ENCODE results near the gene ARSK. TPM values are rescaled to one million over a fixed set of nuclear protein-coding genes. Genes with fewer than 3 reads are reported as not detected.
A peak's percentile ranks its signal among the peaks of the same experiment; 100 is the strongest.

Gene ARSK
- 1 to 10 TPM; 4.5 to 4.6 TPM for total RNA-seq

- no peaks in the 10 kb centered on the region for H3K9me3 Mint-ChIP-seq
- POLR2A ChIA-PET, result interaction anchor here (0.6 to 1.6 kb wide), 4 partner anchors 9 to 92 kb away, joined by 3 to 5 read pairs (median 4); partner anchors contain the start of gene RFESD
- DNase-seq, result peak; percentile 95
- CTCF ChIA-PET, result interaction anchor here (0.5 to 1.0 kb wide), 4 partner anchors 13 to 258 kb away, joined by 3 to 5 read pairs (median 5); partner anchors contain the start of gene RFESD
- peaks cover 14% of the 10 kb centered on the region for H3K36me3 Mint-ChIP-seq
- H3K27me3 Mint-ChIP-seq, result no peaks in the 10 kb centered on the region
- peaks cover 42% of the 10 kb centered on the region for H3K4me1 Mint-ChIP-seq (ENCODE audit: low read depth)
- intact Hi-C loops (cut with micrococcal nuclease), result loop anchor here (1.0 to 10.0 kb wide), 9 partner anchors 36 to 1628 kb away; partner anchors contain the start of genes CAST, GLRX, GPR150 and RFESD
- peak within 1 kb of the TSS; percentile 89 for H3K4me3 Mint-ChIP-seq
- H3K27ac Mint-ChIP-seq, result peak within 1 kb of the TSS; percentile 92
Observed at GRCh38 chr5:95554647-95555548, at the start of gene ARSK, which contains the start of gene SKIC3. TSS of gene ARSK (plus strand) at chr5:95555101. CDS start at chr5:95555279, 178 bp downstream. TSS of gene SKIC3 (minus strand) at chr5:95554977. CDS start at chr5:95547150, 7,827 bp downstream.

- intact Hi-C loops (cut with micrococcal nuclease), result no loop called here
- H3K27ac Mint-ChIP-seq, result no peak overlapping the region
- no peaks in the 10 kb centered on the region for H3K9me3 Mint-ChIP-seq
- H3K4me1 Mint-ChIP-seq (ENCODE audit: low read depth), result no peaks in the 10 kb centered on the region
- no peak overlapping the region for H3K4me3 Mint-ChIP-seq
- CTCF ChIA-PET, result no interaction called here
- no peak for DNase-seq
- peaks cover 38% of the 10 kb centered on the region for H3K36me3 Mint-ChIP-seq
- H3K27me3 Mint-ChIP-seq, result no peaks in the 10 kb centered on the region
- POLR2A ChIA-PET, result no interaction called here
Observed at GRCh38 chr5:95508550-95508949, 46.4 kb upstream of the ARSK start.

- Mint-ChIP-seq H3K27ac (no peak overlapping the region), H3K36me3 (peaks cover 49% of the 10 kb centered on the region), H3K9me3 (no peaks in the 10 kb centered on the region), H3K27me3 (no peaks in the 10 kb centered on the region), H3K4me3 (no peak overlapping the region), H3K4me1 (ENCODE audit: low read depth) (no peaks in the 10 kb centered on the region)
- ChIA-PET CTCF (no interaction called here), POLR2A (no interaction called here)
- intact Hi-C loops (cut with micrococcal nuclease), result no loop called here
- DNase-seq, result no peak
Observed at GRCh38 chr5:95511606-95512005, 43.3 kb upstream of the ARSK start.

- Mint-ChIP-seq H3K27me3 (no peaks in the 10 kb centered on the region), H3K27ac (no peak overlapping the region), H3K4me1 (ENCODE audit: low read depth) (no peaks in the 10 kb centered on the region), H3K9me3 (no peaks in the 10 kb centered on the region), H3K36me3 (peaks cover 43% of the 10 kb centered on the region), H3K4me3 (no peak overlapping the region)
- intact Hi-C loops (cut with micrococcal nuclease), result no loop called here
- ChIA-PET CTCF (no interaction called here), POLR2A (no interaction called here)
- no peak for DNase-seq
Observed at GRCh38 chr5:95518417-95518816, 36.5 kb upstream of the ARSK start.

GRCh38 chr5:95519151-95519550 is 35.8 kb upstream of the ARSK start:
- CTCF ChIA-PET, result no interaction called here
- intact Hi-C loops (cut with micrococcal nuclease), result no loop called here
- Mint-ChIP-seq H3K27me3 (no peaks in the 10 kb centered on the region), H3K4me3 (no peak overlapping the region), H3K4me1 (ENCODE audit: low read depth) (no peaks in the 10 kb centered on the region), H3K36me3 (peaks cover 41% of the 10 kb centered on the region), H3K27ac (no peak overlapping the region), H3K9me3 (no peaks in the 10 kb centered on the region)
- no peak for DNase-seq
- POLR2A ChIA-PET, result no interaction called here

- H3K27me3 Mint-ChIP-seq, result no peaks in the 10 kb centered on the region
- ChIA-PET CTCF (no interaction called here), POLR2A (no interaction called here)
- no peaks in the 10 kb centered on the region for H3K9me3 Mint-ChIP-seq
- no peak overlapping the region for H3K4me3 Mint-ChIP-seq
- intact Hi-C loops (cut with micrococcal nuclease), result no loop called here
- H3K4me1 Mint-ChIP-seq (ENCODE audit: low read depth), result no peaks in the 10 kb centered on the region
- DNase-seq, result no peak
- no peak overlapping the region for H3K27ac Mint-ChIP-seq
- peaks cover 41% of the 10 kb centered on the region for H3K36me3 Mint-ChIP-seq
Observed at GRCh38 chr5:95519681-95520080, 35.2 kb upstream of the ARSK start.

GRCh38 chr5:95520206-95520605 is 34.7 kb upstream of the ARSK start:
- Mint-ChIP-seq H3K27me3 (no peaks in the 10 kb centered on the region), H3K9me3 (no peaks in the 10 kb centered on the region), H3K36me3 (peaks cover 38% of the 10 kb centered on the region), H3K4me3 (no peak overlapping the region), H3K4me1 (ENCODE audit: low read depth) (no peaks in the 10 kb centered on the region), H3K27ac (no peak overlapping the region)
- intact Hi-C loops (cut with micrococcal nuclease), result no loop called here
- no peak for DNase-seq
- ChIA-PET POLR2A (no interaction called here), CTCF (no interaction called here)

- Mint-ChIP-seq H3K27me3 (no peaks in the 10 kb centered on the region), H3K4me1 (ENCODE audit: low read depth) (no peaks in the 10 kb centered on the region), H3K4me3 (no peak overlapping the region), H3K9me3 (no peaks in the 10 kb centered on the region), H3K27ac (no peak overlapping the region), H3K36me3 (peaks cover 42% of the 10 kb centered on the region)
- intact Hi-C loops (cut with micrococcal nuclease), result no loop called here
- ChIA-PET POLR2A (no interaction called here), CTCF (no interaction called here)
- DNase-seq, result no peak
Observed at GRCh38 chr5:95524423-95524822, 30.5 kb upstream of the ARSK start.

- Mint-ChIP-seq H3K36me3 (peaks cover 35% of the 10 kb centered on the region), H3K27ac (no peak overlapping the region), H3K9me3 (no peaks in the 10 kb centered on the region), H3K4me1 (ENCODE audit: low read depth) (no peaks in the 10 kb centered on the region), H3K27me3 (no peaks in the 10 kb centered on the region), H3K4me3 (no peak overlapping the region)
- DNase-seq, result no peak
- ChIA-PET POLR2A (no interaction called here), CTCF (no interaction called here)
- intact Hi-C loops (cut with micrococcal nuclease), result no loop called here
Observed at GRCh38 chr5:95526871-95527270, 28.0 kb upstream of the ARSK start.

GRCh38 chr5:95528565-95528964 is 26.3 kb upstream of the ARSK start:
- no peak overlapping the region for H3K27ac Mint-ChIP-seq
- ChIA-PET CTCF (no interaction called here), POLR2A (no interaction called here)
- no peaks in the 10 kb centered on the region for H3K27me3 Mint-ChIP-seq
- intact Hi-C loops (cut with micrococcal nuclease), result no loop called here
- H3K4me3 Mint-ChIP-seq, result no peak overlapping the region
- peaks cover 6% of the 10 kb centered on the region for H3K4me1 Mint-ChIP-seq (ENCODE audit: low read depth)
- no peak for DNase-seq
- peaks cover 34% of the 10 kb centered on the region for H3K36me3 Mint-ChIP-seq
- no peaks in the 10 kb centered on the region for H3K9me3 Mint-ChIP-seq

- ChIA-PET POLR2A (no interaction called here), CTCF (no interaction called here)
- Mint-ChIP-seq H3K4me1 (ENCODE audit: low read depth) (peaks cover 16% of the 10 kb centered on the region), H3K4me3 (no peak overlapping the region), H3K27ac (no peak overlapping the region), H3K27me3 (no peaks in the 10 kb centered on the region), H3K36me3 (peaks cover 42% of the 10 kb centered on the region), H3K9me3 (no peaks in the 10 kb centered on the region)
- intact Hi-C loops (cut with micrococcal nuclease), result no loop called here
- DNase-seq, result no peak
Observed at GRCh38 chr5:95530416-95530815, 24.5 kb upstream of the ARSK start.

GRCh38 chr5:95531491-95531890 is 23.4 kb upstream of the ARSK start:
- no peak for DNase-seq
- intact Hi-C loops (cut with micrococcal nuclease), result no loop called here
- Mint-ChIP-seq H3K27me3 (no peaks in the 10 kb centered on the region), H3K4me1 (ENCODE audit: low read depth) (peaks cover 16% of the 10 kb centered on the region), H3K4me3 (no peak overlapping the region), H3K27ac (no peak overlapping the region), H3K9me3 (no peaks in the 10 kb centered on the region), H3K36me3 (peaks cover 44% of the 10 kb centered on the region)
- ChIA-PET POLR2A (no interaction called here), CTCF (no interaction called here)

GRCh38 chr5:95532415-95532814 is 22.5 kb upstream of the ARSK start:
- intact Hi-C loops (cut with micrococcal nuclease), result no loop called here
- no peaks in the 10 kb centered on the region for H3K9me3 Mint-ChIP-seq
- H3K27ac Mint-ChIP-seq, result no peak overlapping the region
- no peak overlapping the region for H3K4me3 Mint-ChIP-seq
- H3K4me1 Mint-ChIP-seq (ENCODE audit: low read depth), result peaks cover 16% of the 10 kb centered on the region
- no peaks in the 10 kb centered on the region for H3K27me3 Mint-ChIP-seq
- H3K36me3 Mint-ChIP-seq, result peaks cover 46% of the 10 kb centered on the region
- no peak for DNase-seq
- ChIA-PET POLR2A (no interaction called here), CTCF (no interaction called here)

All from activated CD4-positive, alpha-beta memory T cell treated with anti-CD3 and anti-CD28 coated beads for 36 hours (primary cell).